AG09319 (cell line): ENCODE results near the gene CTU2.

Experiments
- DNase-seq: peaks from one replicate; pipeline ENCODE4 v3.0.0-alpha.2; 2010; ENCODE audit warnings: low read depth; ENCODE audit errors: extremely low read depth
- TF ChIP-seq, protein P1 (sequence below): IDR thresholded peaks from 2 replicates; pipeline ENCODE4 v1.5.1; 2011; ENCODE audit warnings: low read depth, mild to moderate bottlenecking, inconsistent platforms, low read length, moderate library complexity

Gene CTU2

DNA sequence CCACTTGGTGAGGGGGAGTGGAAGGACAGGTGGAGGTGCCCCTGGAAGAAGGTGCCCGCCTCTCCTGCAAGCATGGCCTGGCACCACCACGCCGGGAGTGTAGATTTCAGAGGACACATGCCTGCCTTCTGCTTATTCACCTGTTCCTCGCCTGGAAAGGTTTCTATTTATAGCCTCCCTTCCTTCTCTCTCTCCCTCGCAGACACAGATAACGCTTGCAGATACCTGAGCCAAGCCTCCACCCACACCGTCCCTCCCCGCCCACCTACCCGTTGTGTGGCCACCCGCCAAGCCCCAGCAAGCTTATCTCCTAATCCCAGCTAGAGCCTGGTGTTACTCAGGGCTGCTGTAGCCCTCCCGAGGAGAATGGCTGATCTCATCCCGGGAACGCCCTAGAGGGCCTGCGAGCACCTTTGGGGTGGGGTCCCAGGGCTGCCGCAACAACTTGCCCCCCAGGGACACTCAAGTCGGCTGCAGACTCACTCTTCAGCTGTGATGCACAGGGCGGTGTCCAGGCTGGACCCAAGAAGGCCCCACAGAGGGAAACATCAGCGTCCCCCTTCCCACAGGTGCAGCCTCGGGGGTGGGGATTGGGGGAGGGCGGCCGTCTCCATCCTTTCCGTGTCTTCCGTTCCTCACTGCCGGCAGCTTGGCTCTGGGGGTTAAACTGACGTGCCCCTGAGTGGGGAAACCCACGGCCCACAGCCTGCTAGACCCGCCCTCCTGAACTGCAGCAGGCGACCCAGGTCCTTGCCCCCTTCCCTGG, 18.1 kb upstream of the CTU2 start:
- TF ChIP-seq, protein P1, sequence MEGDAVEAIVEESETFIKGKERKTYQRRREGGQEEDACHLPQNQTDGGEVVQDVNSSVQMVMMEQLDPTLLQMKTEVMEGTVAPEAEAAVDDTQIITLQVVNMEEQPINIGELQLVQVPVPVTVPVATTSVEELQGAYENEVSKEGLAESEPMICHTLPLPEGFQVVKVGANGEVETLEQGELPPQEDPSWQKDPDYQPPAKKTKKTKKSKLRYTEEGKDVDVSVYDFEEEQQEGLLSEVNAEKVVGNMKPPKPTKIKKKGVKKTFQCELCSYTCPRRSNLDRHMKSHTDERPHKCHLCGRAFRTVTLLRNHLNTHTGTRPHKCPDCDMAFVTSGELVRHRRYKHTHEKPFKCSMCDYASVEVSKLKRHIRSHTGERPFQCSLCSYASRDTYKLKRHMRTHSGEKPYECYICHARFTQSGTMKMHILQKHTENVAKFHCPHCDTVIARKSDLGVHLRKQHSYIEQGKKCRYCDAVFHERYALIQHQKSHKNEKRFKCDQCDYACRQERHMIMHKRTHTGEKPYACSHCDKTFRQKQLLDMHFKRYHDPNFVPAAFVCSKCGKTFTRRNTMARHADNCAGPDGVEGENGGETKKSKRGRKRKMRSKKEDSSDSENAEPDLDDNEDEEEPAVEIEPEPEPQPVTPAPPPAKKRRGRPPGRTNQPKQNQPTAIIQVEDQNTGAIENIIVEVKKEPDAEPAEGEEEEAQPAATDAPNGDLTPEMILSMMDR = no peak
- no peak for DNase-seq

- TF ChIP-seq, protein P1 = no peak
- no peak for DNase-seq
Measured at GRCh38 chr16:88690341-88691128, 15.8 kb upstream of the CTU2 start.

DNA sequence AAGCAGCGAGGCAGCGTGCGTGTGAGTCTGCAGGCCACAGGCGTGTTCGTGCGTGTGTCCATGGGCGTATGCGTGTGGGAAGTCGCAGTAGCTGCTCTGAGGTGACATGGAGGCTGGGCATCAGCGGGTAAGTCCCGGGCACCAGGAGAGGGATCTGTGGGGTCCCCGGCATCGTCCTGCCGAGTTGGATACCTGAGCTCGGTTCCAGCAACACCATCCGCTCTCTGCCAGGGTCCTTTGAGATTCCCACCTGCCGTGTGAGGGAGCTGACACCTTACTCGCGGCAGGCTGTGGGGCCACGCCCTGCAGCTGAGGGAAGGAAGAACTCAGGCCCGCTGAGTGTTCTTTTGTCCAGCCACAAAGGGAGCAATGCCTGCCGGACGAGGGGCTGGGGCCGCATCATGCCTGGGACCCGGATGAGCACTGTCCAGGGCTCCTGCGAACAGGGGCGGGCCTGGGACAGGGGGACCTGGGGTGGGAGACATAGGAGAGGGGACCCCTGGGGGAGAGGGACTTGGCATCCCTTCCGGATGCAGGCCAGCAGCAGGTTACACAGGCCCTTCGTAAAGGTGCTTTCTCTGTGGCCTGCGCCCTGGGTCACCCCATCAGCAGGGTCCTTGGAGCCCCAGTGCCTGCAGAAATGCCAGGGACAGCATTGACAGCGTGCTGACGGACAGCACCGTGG, 15.0 kb upstream of the CTU2 start:
- TF ChIP-seq, protein P1 = no peak
- DNase-seq = no peak

GRCh38 chr16:88691924-88692560, 14.3 kb upstream of the CTU2 start:
- DNase-seq = no peak
- TF ChIP-seq, protein P1 = no peak

DNA sequence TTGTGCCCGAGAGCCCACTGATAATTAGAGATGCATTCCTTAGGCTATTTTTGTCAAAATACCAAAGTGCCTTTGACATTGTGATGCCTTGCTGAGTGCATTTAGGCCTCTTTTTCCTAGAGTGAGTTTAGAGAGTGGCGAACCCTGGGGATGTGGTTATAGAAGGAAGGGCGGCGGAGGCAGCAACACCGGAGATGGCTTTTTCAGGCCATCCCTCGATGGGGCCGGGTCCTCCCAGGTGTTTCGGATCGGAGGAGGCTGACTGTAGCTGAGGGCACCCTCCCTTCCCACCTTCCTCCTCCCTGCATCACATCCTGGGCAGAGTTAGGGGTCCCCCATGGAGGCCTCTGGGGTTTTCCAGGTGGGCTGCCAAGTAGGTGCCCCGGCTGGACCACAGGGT, 13.4 kb upstream of the CTU2 start:
- TF ChIP-seq, protein P1 = no peak
- DNase-seq = no peak

GRCh38 chr16:88693420-88694177, 12.7 kb upstream of the CTU2 start:
- DNase-seq = no peak
- TF ChIP-seq, protein P1 = no peak
